ENCODE results near the gene SFR1. TPM values are rescaled to one million over a fixed set of nuclear protein-coding genes. Genes with fewer than 3 reads are reported as not detected.
"Not testable (repeated sequence)": the region's sequence is repeated elsewhere in the genome, so short reads cannot be mapped to it uniquely, and the experiment has no call there.

The SFR1 gene
- polyA plus RNA-seq, 3 donors, result 9.3 to 10.6 (median 9.9) TPM

- no peak for DNase-seq
Measured at GRCh38 chr10:104155591-104155990, 33.6 kb downstream of the SFR1 start.

GRCh38 chr10:104170610-104171254 lies 48.8 kb downstream of the SFR1 start:
- DNase-seq, result no peak

GRCh38 chr10:104174136-104174535 lies 52.2 kb downstream of the SFR1 start:
- not testable (repeated sequence) for DNase-seq

Other genes starting within 250 kb of the SFR1 start
- 10 to 100 TPM; 23.0 to 25.4 (median 24.3) TPM for gene STN1, start 204.0 kb upstream of the SFR1 start, polyA plus RNA-seq (ENCODE audit: insufficient read length in 3 of 3)
- 10 to 100 TPM; 57.9 to 72.7 (median 61.0) TPM for gene SLK, start 155.0 kb upstream of the SFR1 start, polyA plus RNA-seq (ENCODE audit: insufficient read length in 3 of 3)
- under 1 TPM; 0.30 to 0.78 (median 0.40) TPM for gene COL17A1, start 36.3 kb upstream of the SFR1 start, polyA plus RNA-seq (ENCODE audit: insufficient read length in 3 of 3)
- gene CFAP43, start 110.2 kb downstream of the SFR1 start, polyA plus RNA-seq (ENCODE audit: insufficient read length in 3 of 3), result 10 to 100 TPM; 13.4 to 29.6 (median 25.0) TPM
- 10 to 100 TPM; 81.9 to 92.9 (median 89.2) TPM for gene GSTO1, start 132.7 kb downstream of the SFR1 start, polyA plus RNA-seq (ENCODE audit: insufficient read length in 3 of 3)
- 10 to 100 TPM; 27.9 to 49.0 (median 37.7) TPM for gene GSTO2, start 147.0 kb downstream of the SFR1 start, polyA plus RNA-seq (ENCODE audit: insufficient read length in 3 of 3)
- gene ITPRIP, start 216.3 kb downstream of the SFR1 start, polyA plus RNA-seq (ENCODE audit: insufficient read length in 3 of 3), result 10 to 100 TPM in 2 of 3 donors, 1 to 10 TPM in 1; 7.7 to 11.6 (median 11.0) TPM
- gene CFAP58, start 231.7 kb downstream of the SFR1 start, polyA plus RNA-seq (ENCODE audit: insufficient read length in 3 of 3), result under 1 TPM; 0.34 to 0.58 (median 0.45) TPM

All from renal pelvis (tissue), 4 donors.